Esophagus squamous epithelium (tissue), 5 donors: ENCODE measurements around the gene SERPINA5. TPM values are rescaled to one million over a fixed set of nuclear protein-coding genes. Genes with fewer than 3 reads are reported as not detected.

Experiments used
- DNase-seq: peaks from one replicate; lab custom pipeline; 2025; lab: John Stamatoyannopoulos, UW
- H3K27ac ChIP-seq, 4 donors: fragments of 200-600 bp; sonication (generic); one replicate each; pipeline ENCODE4 v1.5.1; 2016 to 2019; ENCODE audit warnings: mild to moderate bottlenecking in 1 of 4
- H3K27me3 ChIP-seq, 4 donors: fragments of 200-600 bp; sonication (generic); 1 replicate in 3 of 4; 2 replicates in 1 of 4; pipeline versions ENCODE4 v1.5.1 to v1.6.0; 2017 to 2021; ENCODE audit warnings: antibody characterized with exemption in 1 of 4
- H3K36me3 ChIP-seq, 3 donors: fragments of 200-600 bp; sonication (generic); one replicate each; pipeline ENCODE4 v1.5.1; 2016 to 2019
- H3K4me1 ChIP-seq, 3 donors: fragments of 200-600 bp; sonication (generic); one replicate each; pipeline ENCODE4 v1.5.1; 2017 to 2019
- H3K4me3 ChIP-seq, 4 donors: fragments of 200-600 bp; sonication (generic); 1 replicate in 3 of 4; 2 replicates in 1 of 4; pipeline ENCODE4 v1.5.1; 2016 to 2019; ENCODE audit warnings: mild to moderate bottlenecking in 2 of 4, moderate library complexity in 1 of 4
- H3K9me3 ChIP-seq, 3 donors: fragments of 200-600 bp; sonication (generic); one replicate each; pipeline ENCODE4 v1.5.1; 2016 to 2019
- POLR2A ChIP-seq, 4 donors: fragments of 450-650 bp; IDR thresholded peaks; one replicate each; pipeline ENCODE4 v1.6.1; 2017; ENCODE audit warnings: antibody characterized with exemption in 4 of 4, mild to moderate bottlenecking in 4 of 4, moderate library complexity in 3 of 4
- WGBS, 2 donors: methylation state at CpG; one replicate each; pipeline ENCODE4 v1.1.5; 2018; 5-methylcytosine and 5-hydroxymethylcytosine counted together
- intact Hi-C: fragments of 100-400 bp; cut with DNase I; formaldehyde crosslinking; loops from one replicate; pipeline ENCODE4 v1.15.0; 2022
- total RNA-seq, 4 donors: library from RNA; depleted of rRNA; stranded (reverse); fragments of >200 nt; gene quantifications; one replicate each; pipeline ENCODE4 v1.1.0, GENCODE V29; 2016
- TF ChIP-seq, protein P1 (sequence below), 6 experiments: fragments of 450-650 bp in 4 of 6; fragments of 200-600 bp in 2 of 6; sonication (generic) in 2 of 6; IDR thresholded peaks; one replicate each; pipeline ENCODE4 v1.5.1; 2016 to 2019; ENCODE audit warnings: antibody characterized with exemption in 6 of 6, mild to moderate bottlenecking in 4 of 6, moderate library complexity in 4 of 6
- donor health status: DM: yes; HTN: yes; CAD: no.

SERPINA5 gene
- total RNA-seq, 4 donors from 2014 or later: 0.12 to 0.38 (median 0.35) TPM; not detected in 1

DNA sequence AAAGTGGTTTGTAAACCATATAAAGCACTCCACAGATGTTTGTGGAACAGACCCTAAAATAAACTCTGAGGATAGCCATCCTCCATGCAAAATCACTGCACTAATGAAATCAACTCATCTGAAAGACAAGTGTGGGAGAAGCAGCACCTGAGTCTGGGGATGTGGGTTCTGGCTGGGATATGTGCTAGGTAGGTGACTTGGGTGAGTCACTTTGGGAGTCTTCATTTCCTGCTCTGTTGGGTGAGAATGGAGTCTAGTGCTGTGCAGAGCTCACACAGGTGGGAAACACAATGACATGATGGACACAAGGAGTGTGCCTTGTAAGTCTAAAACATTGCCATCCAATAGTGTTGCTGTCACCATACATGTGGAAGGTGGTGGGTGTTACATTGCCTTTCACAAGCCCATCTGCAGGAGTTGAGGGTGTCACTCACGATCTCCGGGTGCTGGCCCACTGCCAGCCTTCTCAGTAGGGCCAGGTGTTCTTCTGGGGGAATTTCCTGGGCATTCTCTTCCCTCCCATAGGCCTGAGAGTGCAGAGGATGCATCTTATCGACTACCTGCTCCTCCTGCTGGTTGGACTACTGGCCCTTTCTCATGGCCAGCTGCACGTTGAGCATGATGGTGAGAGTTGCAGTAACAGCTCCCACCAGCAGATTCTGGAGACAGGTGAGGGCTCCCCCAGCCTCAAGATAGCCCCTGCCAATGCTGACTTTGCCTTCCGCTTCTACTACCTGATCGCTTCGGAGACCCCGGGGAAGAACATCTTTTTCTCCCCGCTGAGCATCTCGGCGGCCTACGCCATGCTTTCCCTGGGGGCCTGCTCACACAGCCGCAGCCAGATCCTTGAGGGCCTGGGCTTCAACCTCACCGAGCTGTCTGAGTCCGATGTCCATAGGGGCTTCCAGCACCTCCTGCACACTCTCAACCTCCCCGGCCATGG lies 18.0 kb upstream of the SERPINA5 start:
- Histone ChIP-seq H3K27me3 (peaks cover 0 to 6% (median 0%) of the 10 kb centered on the region in 4 donors), H3K9me3 (no peaks in the 10 kb centered on the region), H3K4me1 (no peaks in the 10 kb centered on the region), H3K27ac (no peak overlapping the region), H3K36me3 (no peaks in the 10 kb centered on the region), H3K4me3 (no peak overlapping the region)
- intact Hi-C loops: no loop called here
- 75 to 80% methylated on average over 10 of the region's 16 CpGs for WGBS, 2 donors
- TF ChIP-seq POLR2A (IDR thresholded peaks at IDR 0.05): no peak
- TF ChIP-seq, protein P1, sequence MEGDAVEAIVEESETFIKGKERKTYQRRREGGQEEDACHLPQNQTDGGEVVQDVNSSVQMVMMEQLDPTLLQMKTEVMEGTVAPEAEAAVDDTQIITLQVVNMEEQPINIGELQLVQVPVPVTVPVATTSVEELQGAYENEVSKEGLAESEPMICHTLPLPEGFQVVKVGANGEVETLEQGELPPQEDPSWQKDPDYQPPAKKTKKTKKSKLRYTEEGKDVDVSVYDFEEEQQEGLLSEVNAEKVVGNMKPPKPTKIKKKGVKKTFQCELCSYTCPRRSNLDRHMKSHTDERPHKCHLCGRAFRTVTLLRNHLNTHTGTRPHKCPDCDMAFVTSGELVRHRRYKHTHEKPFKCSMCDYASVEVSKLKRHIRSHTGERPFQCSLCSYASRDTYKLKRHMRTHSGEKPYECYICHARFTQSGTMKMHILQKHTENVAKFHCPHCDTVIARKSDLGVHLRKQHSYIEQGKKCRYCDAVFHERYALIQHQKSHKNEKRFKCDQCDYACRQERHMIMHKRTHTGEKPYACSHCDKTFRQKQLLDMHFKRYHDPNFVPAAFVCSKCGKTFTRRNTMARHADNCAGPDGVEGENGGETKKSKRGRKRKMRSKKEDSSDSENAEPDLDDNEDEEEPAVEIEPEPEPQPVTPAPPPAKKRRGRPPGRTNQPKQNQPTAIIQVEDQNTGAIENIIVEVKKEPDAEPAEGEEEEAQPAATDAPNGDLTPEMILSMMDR (IDR thresholded peaks at IDR 0.05): no peak
- DNase-seq: no peak

DNA sequence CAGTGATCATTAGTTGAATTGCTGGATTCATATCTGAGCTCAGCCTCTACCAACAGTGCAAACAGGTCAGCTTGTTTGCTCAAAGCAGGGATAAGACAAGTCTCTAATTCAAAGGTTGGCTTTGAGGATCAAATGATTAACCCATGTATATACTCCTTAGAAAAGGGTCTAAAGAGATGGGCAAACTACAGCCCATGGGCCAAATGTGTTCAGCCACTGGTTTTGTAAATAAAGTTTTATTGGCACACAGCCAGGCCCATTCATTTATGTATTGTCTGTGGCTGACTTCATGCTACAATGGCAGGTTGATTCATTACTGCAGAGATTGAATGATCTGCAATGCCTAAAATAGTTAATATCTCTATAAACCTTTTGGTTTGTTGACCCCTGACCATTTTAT lies 16.8 kb upstream of the SERPINA5 start:
- intact Hi-C loops: no loop called here
- Histone ChIP-seq H3K27me3 (peaks cover 0 to 6% (median 0%) of the 10 kb centered on the region in 4 donors), H3K27ac (no peak overlapping the region), H3K4me3 (no peak overlapping the region), H3K9me3 (no peaks in the 10 kb centered on the region), H3K4me1 (no peaks in the 10 kb centered on the region), H3K36me3 (no peaks in the 10 kb centered on the region)
- DNase-seq: no peak
- TF ChIP-seq, protein P1 (IDR thresholded peaks at IDR 0.05): no peak
- TF ChIP-seq POLR2A (IDR thresholded peaks at IDR 0.05): no peak

DNA sequence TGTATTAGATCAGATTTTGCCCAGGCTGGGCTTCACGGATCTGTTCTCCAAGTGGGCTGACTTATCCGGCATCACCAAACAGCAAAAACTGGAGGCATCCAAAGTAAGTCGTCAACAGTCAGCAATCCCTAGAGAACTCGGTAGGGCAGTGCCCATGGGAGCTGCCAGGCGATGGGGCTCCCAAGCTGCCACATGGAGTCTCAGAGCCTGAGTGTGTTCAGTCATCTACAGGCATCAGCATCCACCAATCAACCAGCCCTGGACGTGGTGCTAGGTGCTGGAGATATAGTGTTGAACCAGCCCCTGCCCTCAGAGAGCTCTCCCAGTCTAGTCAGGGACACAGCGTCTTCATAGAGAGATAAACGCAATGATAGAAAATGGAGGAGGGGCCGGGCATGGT lies 13.0 kb upstream of the SERPINA5 start:
- 77 to 84% methylated on average over 8 to 9 of the region's 9 CpGs for WGBS, 2 donors

DNA sequence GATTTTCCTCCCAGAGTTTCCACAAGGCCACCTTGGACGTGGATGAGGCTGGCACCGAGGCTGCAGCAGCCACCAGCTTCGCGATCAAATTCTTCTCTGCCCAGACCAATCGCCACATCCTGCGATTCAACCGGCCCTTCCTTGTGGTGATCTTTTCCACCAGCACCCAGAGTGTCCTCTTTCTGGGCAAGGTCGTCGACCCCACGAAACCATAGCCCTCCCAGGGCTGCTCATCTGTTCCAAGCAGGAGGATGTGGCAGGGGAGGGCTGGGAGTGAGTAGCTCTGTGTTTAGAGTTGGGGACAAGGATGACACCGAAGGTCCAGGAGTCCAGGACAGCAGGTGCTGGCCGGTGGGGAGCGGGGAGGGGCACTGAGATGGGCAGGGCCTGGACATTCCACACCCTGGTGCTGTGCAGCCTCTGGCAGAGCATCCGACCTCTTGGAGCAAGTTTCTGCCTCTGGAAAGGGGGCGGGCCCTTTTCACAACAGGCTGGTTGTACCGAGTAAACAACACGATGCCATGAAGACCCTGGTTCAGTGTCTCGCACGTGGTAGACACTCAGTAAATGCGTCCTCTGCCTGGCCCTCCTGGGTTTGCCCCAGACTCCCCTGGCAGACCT lies 11.7 kb upstream of the SERPINA5 start:
- no peak for DNase-seq
- Histone ChIP-seq H3K4me1 (peaks cover 0 to 12% (median 0%) of the 10 kb centered on the region in 3 donors), H3K27ac (no peak overlapping the region), H3K9me3 (no peaks in the 10 kb centered on the region), H3K4me3 (no peak overlapping the region), H3K27me3 (no peaks in the 10 kb centered on the region), H3K36me3 (no peaks in the 10 kb centered on the region)
- no peak for TF ChIP-seq POLR2A (IDR thresholded peaks at IDR 0.05)
- TF ChIP-seq, protein P1 (IDR thresholded peaks at IDR 0.05): no peak
- intact Hi-C loops: no loop called here
- 73 to 87% methylated on average over 5 to 13 of the region's 20 CpGs for WGBS, 2 donors

More for the DNA sequence above, 13.0 kb upstream of the SERPINA5 start:
- no peak for TF ChIP-seq POLR2A (IDR thresholded peaks at IDR 0.05)
- TF ChIP-seq, protein P1 (IDR thresholded peaks at IDR 0.05): no peak
- Histone ChIP-seq H3K9me3 (no peaks in the 10 kb centered on the region), H3K27ac (no peak overlapping the region), H3K4me3 (no peak overlapping the region), H3K4me1 (peaks cover 0 to 12% (median 0%) of the 10 kb centered on the region in 3 donors), H3K36me3 (no peaks in the 10 kb centered on the region), H3K27me3 (no peaks in the 10 kb centered on the region)
- intact Hi-C loops: no loop called here
- DNase-seq: no peak

DNA sequence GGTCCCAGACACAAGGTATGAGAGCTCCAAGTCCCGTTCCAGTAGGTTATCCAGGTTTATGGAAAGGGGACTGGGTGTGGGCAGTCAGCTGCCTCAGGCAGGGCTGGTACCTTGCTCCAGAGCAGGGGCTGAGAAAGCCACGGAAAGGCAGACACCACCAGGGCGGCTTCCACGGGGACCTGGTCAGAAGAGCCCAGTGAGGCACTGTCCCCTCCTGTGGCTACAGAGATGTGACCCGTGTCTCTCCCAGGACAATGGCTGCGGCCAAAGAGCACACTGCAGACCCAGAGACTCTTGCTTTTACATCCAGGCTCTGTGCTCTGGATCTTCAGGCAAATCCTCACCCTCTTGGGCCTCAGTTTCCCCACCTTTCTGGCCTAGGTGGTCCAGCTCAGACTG lies 11.2 kb upstream of the SERPINA5 start:
- intact Hi-C loops: no loop called here
- Histone ChIP-seq H3K27me3 (no peaks in the 10 kb centered on the region), H3K4me1 (peaks cover 0 to 12% (median 0%) of the 10 kb centered on the region in 3 donors), H3K27ac (no peak overlapping the region), H3K4me3 (no peak overlapping the region), H3K9me3 (no peaks in the 10 kb centered on the region), H3K36me3 (no peaks in the 10 kb centered on the region)
- WGBS, 2 donors: 70% methylated on average over 2 of the region's 6 CpGs; no CpG with 5 or more reads in 1 of the 2 donors
- TF ChIP-seq, protein P1 (IDR thresholded peaks at IDR 0.05): no peak
- no peak for TF ChIP-seq POLR2A (IDR thresholded peaks at IDR 0.05)
- no peak for DNase-seq
